ENCODE data around the gene POLR1C.

Gene POLR1C

GRCh38 chr6:43570876-43571441 is 54.1 kb downstream of the POLR1C start:
- Histone ChIP-seq H3K27ac (no peak overlapping the region), H3K4me1 (peaks cover 0 to 10% (median 9%) of the 10 kb centered on the region in 4 donors), H3K4me3 (no peak overlapping the region), H3K9me3 (no peaks in the 10 kb centered on the region), H3K36me3 (peaks cover 42 to 70% (median 44%) of the 10 kb centered on the region in 3 donors), H3K27me3 (no peaks in the 10 kb centered on the region)
- TF ChIP-seq CTCF (IDR thresholded peaks at IDR 0.05) = no peak
- DNase-seq = no peak
- intact Hi-C loops (cut with DNase I; ENCODE audit: low total_unique reads) = no loop called here

Measured in tibial artery (tissue), 4 donors.